ENCODE data around the gene UCMA. TPM values are rescaled to one million over a fixed set of nuclear protein-coding genes. Genes with fewer than 3 reads are reported as not detected.

UCMA gene
- total RNA-seq, 4 donors from 2014 or later = not detected

GRCh38 chr10:13206546-13207443 is 27.4 kb downstream of the UCMA start:
- TF ChIP-seq CTCF (IDR thresholded peaks at IDR 0.05) (peak; percentile 40 to 52 (median 42)), EP300 (IDR thresholded peaks at IDR 0.05; ENCODE audit: low read depth) (no peak), POLR2A (IDR thresholded peaks at IDR 0.05) (no peak)
- Histone ChIP-seq H3K4me1 (no peaks in the 10 kb centered on the region), H3K36me3 (no peaks in the 10 kb centered on the region), H3K4me3 (no peak overlapping the region), H3K27ac (no peak overlapping the region), H3K27me3 (no peaks in the 10 kb centered on the region), H3K9me3 (no peaks in the 10 kb centered on the region)
- intact Hi-C loops (cut with DNase I; ENCODE audit: low total_unique reads) = no loop called here
- DNase-seq = no peak
- WGBS, 2 donors (ENCODE audit: low coverage in 1 of 2) = 0 to 74% methylated on average over 1 to 5 of the region's 5 CpGs
- in situ Hi-C loops (cut with MboI; ENCODE audit: low pct_ligation_motif_present in 1 of 4, low pct_unique_long_range_greater_than_20kb in 1 of 4, low sequenced_read_pairs in 3 of 4) = no loop called here

- DNase-seq = no peak
- Histone ChIP-seq H3K36me3 (no peaks in the 10 kb centered on the region), H3K4me1 (no peaks in the 10 kb centered on the region), H3K4me3 (no peak overlapping the region), H3K9me3 (no peaks in the 10 kb centered on the region), H3K27ac (no peak overlapping the region), H3K27me3 (no peaks in the 10 kb centered on the region)
- TF ChIP-seq EP300 (IDR thresholded peaks at IDR 0.05; ENCODE audit: low read depth) (no peak), POLR2A (IDR thresholded peaks at IDR 0.05) (no peak), CTCF (IDR thresholded peaks at IDR 0.05) (no peak), POLR2AphosphoS5 (IDR thresholded peaks at IDR 0.05) (no peak)
- intact Hi-C loops (cut with DNase I; ENCODE audit: low total_unique reads) = no loop called here
- in situ Hi-C loops (cut with MboI; ENCODE audit: low pct_ligation_motif_present in 1 of 4, low pct_unique_long_range_greater_than_20kb in 1 of 4, low sequenced_read_pairs in 3 of 4) = no loop called here
- WGBS, 2 donors (ENCODE audit: low coverage in 1 of 2) = 92 to 95% methylated on average over 6 to 9 of the region's 9 CpGs
These were observed 28.1 kb downstream of the UCMA start for GRCh38 chr10:13206091-13206490.

GRCh38 chr10:13201132-13201531 is 33.0 kb downstream of the UCMA start:
- no peak for DNase-seq
- TF ChIP-seq EP300 (IDR thresholded peaks at IDR 0.05; ENCODE audit: low read depth) = no peak
- TF ChIP-seq CTCF (IDR thresholded peaks at IDR 0.05) = no peak
- TF ChIP-seq POLR2AphosphoS5 (IDR thresholded peaks at IDR 0.05) = no peak
- Histone ChIP-seq H3K4me3 (no peak overlapping the region), H3K27ac (no peak overlapping the region), H3K36me3 (no peaks in the 10 kb centered on the region), H3K9me3 (no peaks in the 10 kb centered on the region), H3K27me3 (no peaks in the 10 kb centered on the region), H3K4me1 (no peaks in the 10 kb centered on the region)
- intact Hi-C loops (cut with DNase I; ENCODE audit: low total_unique reads) (no loop called here), in situ Hi-C loops (cut with MboI; ENCODE audit: low pct_ligation_motif_present in 1 of 4, low pct_unique_long_range_greater_than_20kb in 1 of 4, low sequenced_read_pairs in 3 of 4) (no loop called here)
- 82 to 84% methylated on average over 4 to 6 of the region's 6 CpGs for WGBS, 2 donors (ENCODE audit: low coverage in 1 of 2)

- 94 to 100% methylated on average over 1 to 6 of the region's 6 CpGs for WGBS, 2 donors (ENCODE audit: low coverage in 1 of 2)
These were observed 39.2 kb downstream of the UCMA start for GRCh38 chr10:13195016-13195415.

More at GRCh38 chr10:13195016-13195415, 39.2 kb downstream of the UCMA start:
- DNase-seq = no peak
- no peaks in the 10 kb centered on the region for H3K9me3 ChIP-seq
- in situ Hi-C loops (cut with MboI; ENCODE audit: low pct_ligation_motif_present in 1 of 4, low pct_unique_long_range_greater_than_20kb in 1 of 4, low sequenced_read_pairs in 3 of 4) = no loop called here
- TF ChIP-seq POLR2A (IDR thresholded peaks at IDR 0.05) (no peak), POLR2AphosphoS5 (IDR thresholded peaks at IDR 0.05) (no peak), CTCF (IDR thresholded peaks at IDR 0.05) (no peak)
- no peaks in the 10 kb centered on the region for H3K36me3 ChIP-seq
- intact Hi-C loops (cut with DNase I; ENCODE audit: low total_unique reads) = no loop called here
- no peaks in the 10 kb centered on the region for H3K27me3 ChIP-seq
- no peak overlapping the region for H3K27ac ChIP-seq
- H3K4me1 ChIP-seq = no peaks in the 10 kb centered on the region
- H3K4me3 ChIP-seq = no peak overlapping the region
